GM10266 (cell line): ENCODE measurements around the gene KPNA6.

Source experiments
- DNase-seq: peaks from one replicate; pipeline ENCODE4 v3.0.0; 2012; ENCODE audit errors: extremely low spot score
- CTCF ChIP-seq: IDR thresholded peaks from 2 replicates; pipeline ENCODE4 v1.5.1; 2012; ENCODE audit warnings: mild to moderate bottlenecking, low read depth; ENCODE audit not compliant: control insufficient read depth, insufficient read depth; ENCODE audit errors: missing control alignments

KPNA6 gene

GRCh38 chr1:32186077-32186476, 78.2 kb downstream of the KPNA6 start:
- DNase-seq, result no peak
- TF ChIP-seq CTCF, result no peak

DNA sequence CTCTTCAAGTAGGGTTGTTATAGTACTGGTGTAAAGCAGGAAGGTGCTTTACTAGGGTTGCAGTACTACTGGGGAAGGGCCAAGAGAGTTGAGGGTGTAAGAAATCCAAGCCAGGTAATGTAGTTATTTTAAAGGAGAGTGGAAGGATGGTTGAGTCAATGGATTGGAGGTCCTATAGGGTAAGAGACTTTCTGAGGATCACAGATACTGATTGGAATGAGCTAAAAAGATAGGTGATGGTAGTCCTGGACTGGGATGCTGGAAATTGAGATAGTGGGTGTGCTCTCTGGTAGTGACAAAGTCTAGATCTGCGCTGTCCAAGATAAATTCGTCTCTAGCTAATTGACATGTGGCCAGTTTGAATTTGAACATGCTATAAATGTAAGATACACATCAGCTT, 78.6 kb downstream of the KPNA6 start:
- no peak for TF ChIP-seq CTCF
- no peak for DNase-seq

DNA sequence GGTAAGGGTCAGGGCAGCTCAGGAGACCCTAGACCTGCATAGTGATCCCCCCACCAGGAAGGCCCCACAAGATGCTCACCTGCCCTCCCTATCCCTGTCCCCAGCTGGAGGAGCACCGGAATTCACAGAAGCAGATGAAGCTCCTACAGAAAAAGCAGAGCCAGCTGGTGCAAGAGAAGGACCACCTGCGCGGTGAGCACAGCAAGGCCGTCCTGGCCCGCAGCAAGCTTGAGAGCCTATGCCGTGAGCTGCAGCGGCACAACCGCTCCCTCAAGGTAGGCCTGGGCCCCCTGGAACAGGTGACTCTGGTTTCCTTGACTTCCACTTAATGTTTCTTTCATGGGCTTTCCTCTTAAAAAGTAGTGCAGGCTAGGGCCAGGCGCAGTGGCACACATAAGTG, 80.0 kb downstream of the KPNA6 start:
- DNase-seq, result no peak
- no peak for TF ChIP-seq CTCF

GRCh38 chr1:32192220-32192948, 84.5 kb downstream of the KPNA6 start:
- no peak for TF ChIP-seq CTCF
- DNase-seq, result no peak

GRCh38 chr1:32194984-32195383, 87.1 kb downstream of the KPNA6 start:
- no peak for DNase-seq
- no peak for TF ChIP-seq CTCF

DNA sequence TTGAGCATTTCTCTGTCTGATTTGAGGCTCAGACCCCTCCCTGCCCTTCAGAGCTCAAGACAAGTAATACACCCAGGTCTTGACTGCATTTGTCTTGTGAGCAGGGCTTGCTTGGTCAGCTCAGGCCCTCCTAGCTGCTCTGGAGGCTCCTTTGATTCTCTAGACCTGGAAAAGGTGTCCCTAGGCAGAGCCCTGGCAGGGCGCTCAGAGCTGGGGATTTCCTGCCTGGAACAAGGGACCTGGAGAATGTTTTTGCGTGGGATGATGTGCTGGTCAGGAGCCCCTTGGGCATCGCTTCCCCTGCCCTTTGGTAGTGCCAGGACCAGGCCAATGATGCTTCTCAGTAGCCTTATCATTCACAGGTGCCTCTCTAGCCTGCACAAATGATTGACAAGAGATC, 87.7 kb downstream of the KPNA6 start:
- no peak for TF ChIP-seq CTCF
- no peak for DNase-seq

DNA sequence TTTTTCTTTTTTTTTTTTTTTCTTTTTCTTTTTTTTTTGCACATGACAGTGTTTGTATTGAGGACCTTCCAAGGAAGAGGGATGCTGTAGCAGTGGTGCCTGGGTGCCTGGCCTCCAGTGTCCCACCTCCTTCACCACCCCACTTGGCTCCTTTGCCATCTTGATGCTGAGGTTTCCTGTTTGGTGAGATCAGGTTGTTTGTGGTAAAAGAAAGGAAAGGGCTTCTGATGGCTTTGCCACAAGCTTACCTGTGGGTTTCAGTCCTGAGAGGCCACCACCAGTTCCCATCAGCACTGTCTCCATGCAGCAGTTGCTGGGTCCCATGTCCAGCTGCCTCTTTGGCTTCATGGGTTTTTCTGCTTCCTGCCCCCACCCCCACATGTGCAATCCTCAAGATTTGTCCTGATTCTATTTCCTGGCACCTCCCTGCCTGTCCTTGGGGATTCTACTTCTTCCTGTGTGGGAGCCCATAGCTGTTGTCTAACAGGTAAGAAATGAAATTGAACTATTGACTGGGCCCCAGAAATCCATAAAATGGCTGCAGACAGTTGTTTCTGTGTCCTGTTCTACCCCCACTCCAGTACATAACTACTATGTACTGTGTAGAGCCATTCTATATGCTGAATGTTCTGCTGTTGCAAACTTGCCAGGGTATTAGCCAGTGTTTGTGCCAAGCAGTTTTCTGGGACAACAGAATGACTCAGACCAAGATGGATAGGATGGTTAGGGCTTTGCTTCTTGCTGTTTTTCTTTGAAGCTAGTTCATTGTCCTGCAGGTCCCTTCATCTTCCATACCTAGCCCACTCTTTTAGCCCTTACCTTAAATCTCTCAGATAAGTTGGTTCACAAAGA, 88.3 kb downstream of the KPNA6 start:
- TF ChIP-seq CTCF, result no peak
- DNase-seq, result no peak
